Stimulated activated effector memory CD8-positive, alpha-beta T cell treated with anti-CD3 and anti-CD28 coated beads, Interleukin-12 subunit alpha, Interleukin-12 subunit beta, amount 100 ng/mL, for 72 hours (primary cell): ENCODE data around the gene SLC12A8.

Experiments used
- ATAC-seq: fragments of 150-1000 bp; cut with Tn5 transposase; 2 replicates; pipeline ENCODE4 v1.10.0; 2021
- DNase-seq, 2 donors: peaks; one replicate each; pipeline ENCODE4 v3.0.0; 2021 to 2022; ENCODE audit warnings: low spot score in 2 of 2
- H3K27ac Mint-ChIP-seq: one replicate; pipeline ENCODE4 v1.8.0; 2022; ENCODE audit warnings: mild to moderate bottlenecking, mixed read lengths
- H3K36me3 Mint-ChIP-seq: one replicate; pipeline ENCODE4 v1.8.0; 2022; ENCODE audit warnings: mild to moderate bottlenecking, mixed read lengths
- H3K4me1 Mint-ChIP-seq: one replicate; pipeline ENCODE4 v1.8.0; 2022; ENCODE audit warnings: mixed read lengths
- H3K4me3 Mint-ChIP-seq: one replicate; pipeline ENCODE4 v1.8.0; 2022; ENCODE audit warnings: mild to moderate bottlenecking, mixed read lengths
- H3K9me3 Mint-ChIP-seq: one replicate; pipeline ENCODE4 v1.8.0; 2022; ENCODE audit warnings: mixed read lengths

Gene SLC12A8

GRCh38 chr3:125061170-125061569 is 151.4 kb downstream of the SLC12A8 start:
- Mint-ChIP-seq H3K36me3 (no peaks in the 10 kb centered on the region), H3K9me3 (no peaks in the 10 kb centered on the region), H3K4me3 (no peak overlapping the region), H3K27ac (no peak overlapping the region), H3K4me1 (no peaks in the 10 kb centered on the region)
- DNase-seq (no peak), ATAC-seq (no peak)

- Mint-ChIP-seq H3K4me3 (no peak overlapping the region), H3K36me3 (no peaks in the 10 kb centered on the region), H3K4me1 (peaks cover 3% of the 10 kb centered on the region), H3K27ac (no peak overlapping the region), H3K9me3 (no peaks in the 10 kb centered on the region)
- ATAC-seq (no peak), DNase-seq (no peak)
Measured at GRCh38 chr3:125059488-125060245, 152.9 kb downstream of the SLC12A8 start.

GRCh38 chr3:125058959-125059358 is 153.6 kb downstream of the SLC12A8 start:
- no peaks in the 10 kb centered on the region for H3K36me3 Mint-ChIP-seq
- H3K27ac Mint-ChIP-seq = no peak overlapping the region
- no peak overlapping the region for H3K4me3 Mint-ChIP-seq
- no peak for DNase-seq
- H3K4me1 Mint-ChIP-seq = peaks cover 10% of the 10 kb centered on the region
- ATAC-seq = no peak
- H3K9me3 Mint-ChIP-seq = no peaks in the 10 kb centered on the region

DNA sequence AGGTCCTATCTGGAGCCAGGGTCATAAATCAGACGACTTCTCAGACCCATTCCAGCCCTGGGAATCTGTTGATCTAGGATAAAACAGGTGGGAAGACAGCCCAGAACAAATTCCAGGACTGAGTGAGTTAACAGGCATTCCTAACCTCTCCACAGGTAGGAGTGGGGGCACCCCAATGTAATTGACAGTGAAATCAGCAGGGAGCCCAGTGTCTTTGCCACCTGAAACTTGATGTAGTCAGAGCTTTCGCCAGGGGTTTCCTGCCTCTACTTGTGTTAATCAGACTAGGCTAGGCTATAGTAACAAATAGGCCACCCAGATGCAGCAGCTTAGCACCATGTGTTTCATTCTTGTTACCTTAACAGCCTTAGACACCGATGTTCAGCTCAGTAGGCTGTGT is 154.0 kb downstream of the SLC12A8 start:
- Mint-ChIP-seq H3K27ac (no peak overlapping the region), H3K4me1 (peaks cover 14% of the 10 kb centered on the region), H3K36me3 (no peaks in the 10 kb centered on the region), H3K9me3 (no peaks in the 10 kb centered on the region), H3K4me3 (no peak overlapping the region)
- ATAC-seq (no peak), DNase-seq (no peak)

- no peak for ATAC-seq
- DNase-seq = no peak
- H3K36me3 Mint-ChIP-seq = no peaks in the 10 kb centered on the region
- H3K27ac Mint-ChIP-seq = no peak overlapping the region
- no peaks in the 10 kb centered on the region for H3K9me3 Mint-ChIP-seq
- peak overlapping the region; percentile 47 for H3K4me3 Mint-ChIP-seq
- H3K4me1 Mint-ChIP-seq = peaks cover 27% of the 10 kb centered on the region
Measured at GRCh38 chr3:125057186-125057850, 155.2 kb downstream of the SLC12A8 start.

- H3K27ac Mint-ChIP-seq = peak within 1 kb of the TSS; percentile 84
- H3K9me3 Mint-ChIP-seq = no peaks in the 10 kb centered on the region
- H3K4me3 Mint-ChIP-seq = peak within 1 kb of the TSS; percentile 84
- DNase-seq (peak; percentile 62 to 74), ATAC-seq (peak; percentile 80)
- H3K4me1 Mint-ChIP-seq = peaks cover 38% of the 10 kb centered on the region
- peaks cover 6% of the 10 kb centered on the region for H3K36me3 Mint-ChIP-seq
Measured at GRCh38 chr3:125055913-125056745, 156.4 kb downstream of the SLC12A8 start, which contains the start of gene HEG1. HEG1 (minus strand) TSS chr3:125055997; CDS start chr3:125055890, 107 bp downstream.

GRCh38 chr3:125055331-125055912 is 157.1 kb downstream of the SLC12A8 start:
- DNase-seq = peak; percentile 17 to 57
- H3K4me3 Mint-ChIP-seq = peak overlapping the region; percentile 84
- H3K9me3 Mint-ChIP-seq = no peaks in the 10 kb centered on the region
- H3K27ac Mint-ChIP-seq = peak overlapping the region; percentile 84
- peak; percentile 29 for ATAC-seq
- H3K4me1 Mint-ChIP-seq = peaks cover 46% of the 10 kb centered on the region
- peaks cover 8% of the 10 kb centered on the region for H3K36me3 Mint-ChIP-seq

- H3K27ac Mint-ChIP-seq = peak overlapping the region; percentile 84
- H3K4me1 Mint-ChIP-seq = peaks cover 51% of the 10 kb centered on the region
- H3K4me3 Mint-ChIP-seq = peak overlapping the region; percentile 84
- DNase-seq = no peak
- H3K36me3 Mint-ChIP-seq = peaks cover 13% of the 10 kb centered on the region
- H3K9me3 Mint-ChIP-seq = no peaks in the 10 kb centered on the region
- ATAC-seq = no peak
Measured at GRCh38 chr3:125054449-125055329, 157.9 kb downstream of the SLC12A8 start.

- Mint-ChIP-seq H3K4me1 (peaks cover 57% of the 10 kb centered on the region), H3K36me3 (peaks cover 13% of the 10 kb centered on the region), H3K9me3 (no peaks in the 10 kb centered on the region), H3K4me3 (peak overlapping the region; percentile 84), H3K27ac (peak overlapping the region; percentile 84)
- no peak for ATAC-seq
- DNase-seq = no peak
Measured at GRCh38 chr3:125054062-125054448, 158.5 kb downstream of the SLC12A8 start.

DNA sequence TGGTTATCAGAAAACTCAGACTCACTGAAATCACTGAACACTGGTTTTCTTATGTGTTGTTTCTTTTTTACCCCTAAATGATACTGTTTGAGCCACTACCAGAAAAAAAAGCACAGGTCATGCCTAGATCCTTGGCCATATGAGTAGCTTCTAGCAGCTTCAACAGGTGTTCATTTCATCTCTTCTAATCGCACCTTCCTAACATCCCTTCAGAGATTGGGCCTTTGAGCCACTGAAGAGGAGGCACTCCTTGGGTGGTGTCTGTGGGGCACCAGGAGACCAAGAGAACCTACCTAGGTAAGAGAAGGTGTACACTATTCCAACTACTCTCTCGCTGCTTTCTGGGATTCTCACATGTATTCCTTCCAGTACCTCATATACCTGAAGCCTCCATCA is 159.2 kb downstream of the SLC12A8 start:
- ATAC-seq (no peak), DNase-seq (no peak)
- Mint-ChIP-seq H3K4me1 (peaks cover 65% of the 10 kb centered on the region), H3K27ac (no peak overlapping the region), H3K36me3 (peaks cover 13% of the 10 kb centered on the region), H3K4me3 (peak overlapping the region; percentile 84), H3K9me3 (no peaks in the 10 kb centered on the region)

DNA sequence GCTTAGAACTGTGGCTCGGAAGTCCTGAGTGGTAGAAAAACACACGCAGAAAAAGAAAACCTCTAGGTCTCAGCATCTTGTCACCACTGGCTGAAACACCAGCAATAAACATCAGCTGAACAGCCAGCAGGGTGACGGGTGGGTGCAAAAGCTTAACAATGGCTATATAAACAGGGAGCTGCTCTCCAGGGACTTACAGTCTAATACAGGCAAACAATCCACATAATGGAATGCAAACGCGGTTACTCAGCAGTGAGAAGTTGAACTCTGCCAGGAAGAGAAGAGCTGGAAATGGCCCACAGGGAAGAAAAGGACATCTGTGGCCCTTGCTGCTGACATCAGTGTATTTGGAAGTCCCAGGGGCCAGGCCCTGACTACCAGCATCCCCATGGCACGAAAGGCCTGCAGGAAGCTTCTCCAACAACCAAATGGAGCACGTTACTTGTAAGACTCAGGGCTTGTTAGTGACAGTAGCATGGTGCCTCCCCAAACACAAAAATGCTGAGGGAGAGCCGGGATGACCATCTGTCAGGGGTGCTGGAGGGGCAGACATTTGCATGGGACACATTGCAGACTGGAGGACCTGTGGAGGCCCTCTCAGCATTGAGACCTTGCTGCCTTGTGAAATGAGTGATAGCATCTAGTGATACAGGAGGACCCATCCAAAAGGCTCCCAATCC is 159.8 kb downstream of the SLC12A8 start:
- DNase-seq = no peak
- Mint-ChIP-seq H3K4me1 (peaks cover 69% of the 10 kb centered on the region), H3K4me3 (peak overlapping the region; percentile 84), H3K36me3 (peaks cover 13% of the 10 kb centered on the region), H3K9me3 (no peaks in the 10 kb centered on the region), H3K27ac (peak overlapping the region; percentile 78)
- ATAC-seq = no peak

- Mint-ChIP-seq H3K9me3 (no peaks in the 10 kb centered on the region), H3K4me3 (peak overlapping the region; percentile 84), H3K27ac (peak overlapping the region; percentile 78), H3K36me3 (peaks cover 13% of the 10 kb centered on the region), H3K4me1 (peaks cover 72% of the 10 kb centered on the region)
- DNase-seq = peak; percentile 33 to 78
- peak; percentile 78 for ATAC-seq
Measured at GRCh38 chr3:125051715-125052581, 160.6 kb downstream of the SLC12A8 start.

GRCh38 chr3:125051205-125051604 is 161.3 kb downstream of the SLC12A8 start:
- H3K36me3 Mint-ChIP-seq = peaks cover 13% of the 10 kb centered on the region
- H3K27ac Mint-ChIP-seq = peak overlapping the region; percentile 78
- ATAC-seq (no peak), DNase-seq (no peak)
- H3K9me3 Mint-ChIP-seq = no peaks in the 10 kb centered on the region
- peak overlapping the region; percentile 84 for H3K4me3 Mint-ChIP-seq
- peaks cover 72% of the 10 kb centered on the region for H3K4me1 Mint-ChIP-seq
